Middle frontal gyrus (tissue), 1 donor: Measurements from ENCODE around the gene AKAP17A.
"Not testable (repeated sequence)": the region's sequence is repeated elsewhere in the genome, so short reads cannot be mapped to it uniquely, and the experiment has no call there.

ENCODE experiments used
- DNase-seq: peaks from one replicate; pipeline ENCODE4 v3.0.0-alpha.2; 2015; ENCODE audit warnings: low spot score; ENCODE audit errors: extremely low spot score

Gene AKAP17A

GRCh38 chrX:1591102-1591862, at the start of gene AKAP17A:
Gene AKAP17A, plus strand, starts transcription at chrX:1591604. Its CDS starts 1,859 bp downstream, at chrX:1593463.
- DNase-seq, result peak; percentile 90

- no peak for DNase-seq
Observed at GRCh38 chrX:1542994-1543725, 48.2 kb upstream of the AKAP17A start.

- DNase-seq, result no peak
Observed at GRCh38 chrX:1545776-1546408, 45.5 kb upstream of the AKAP17A start.

- DNase-seq, result no peak
Observed at GRCh38 chrX:1546691-1547251, 44.6 kb upstream of the AKAP17A start.

GRCh38 chrX:1551959-1552546, 39.4 kb upstream of the AKAP17A start:
- DNase-seq, result no peak

GRCh38 chrX:1554469-1555210, 36.8 kb upstream of the AKAP17A start:
- no peak for DNase-seq

GRCh38 chrX:1555370-1555769, 36.0 kb upstream of the AKAP17A start:
- DNase-seq, result no peak

- not testable (repeated sequence) for DNase-seq
Observed at GRCh38 chrX:1557442-1557841, 34.0 kb upstream of the AKAP17A start.

- no peak for DNase-seq
Observed at GRCh38 chrX:1558761-1559468, 32.5 kb upstream of the AKAP17A start.

- DNase-seq, result no peak
Observed at GRCh38 chrX:1561164-1561563, 30.2 kb upstream of the AKAP17A start.

GRCh38 chrX:1564077-1564476, 27.3 kb upstream of the AKAP17A start:
- not testable (repeated sequence) for DNase-seq

- no peak for DNase-seq
Observed at GRCh38 chrX:1564750-1565683, 26.4 kb upstream of the AKAP17A start.

GRCh38 chrX:1574181-1574580, 17.2 kb upstream of the AKAP17A start:
- not testable (repeated sequence) for DNase-seq

GRCh38 chrX:1576201-1576992, 15.0 kb upstream of the AKAP17A start:
- DNase-seq, result no peak

GRCh38 chrX:1577845-1578244, 13.6 kb upstream of the AKAP17A start:
- no peak for DNase-seq

- DNase-seq, result no peak
Observed at GRCh38 chrX:1578511-1579173, 12.8 kb upstream of the AKAP17A start.

GRCh38 chrX:1581132-1581531, 10.3 kb upstream of the AKAP17A start:
- DNase-seq, result no peak
